ENCODE results near the gene FAM47B. TPM values are rescaled to one million over a fixed set of nuclear protein-coding genes. Genes with fewer than 3 reads are reported as not detected.

FAM47B gene
- total RNA-seq, 1 donor from 2014 or later, result not detected

DNA sequence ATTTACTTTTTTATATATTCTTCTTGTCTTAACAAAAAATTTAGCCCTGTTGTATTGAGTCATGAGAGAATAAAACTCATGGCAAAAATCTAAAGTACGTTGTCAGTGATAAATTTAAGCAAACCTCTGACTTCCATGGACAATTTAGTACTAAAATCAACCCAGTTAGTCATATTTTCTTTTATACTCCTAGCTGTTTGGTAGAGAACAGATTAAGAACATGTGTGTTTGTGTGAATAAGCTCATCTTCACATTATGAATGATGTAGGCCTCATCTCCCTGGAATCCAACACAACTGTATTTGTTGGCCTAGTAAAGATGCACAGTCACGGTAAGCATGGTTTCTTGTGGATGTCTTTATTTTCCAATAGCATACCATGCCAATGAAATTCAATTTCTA lies 40.8 kb upstream of the FAM47B start:
- Mint-ChIP-seq H3K4me3 (no peak overlapping the region), H3K27me3 (ENCODE audit: insufficient read depth, low read depth) (peaks cover 2% of the 10 kb centered on the region)
- H2AFZ ChIP-seq (replicated peaks), result no peak overlapping the region

GRCh38 chrX:34903316-34903715 lies 39.3 kb upstream of the FAM47B start:
- no peak overlapping the region for H2AFZ ChIP-seq (replicated peaks)
- H3K4me2 ChIP-seq, result no peak overlapping the region
- Mint-ChIP-seq H3K36me3 (no peaks in the 10 kb centered on the region), H3K9me3 (peaks cover 2% of the 10 kb centered on the region), H3K27me3 (ENCODE audit: insufficient read depth, low read depth) (peaks cover 2% of the 10 kb centered on the region), H3K4me3 (no peak overlapping the region), H3K4me1 (no peaks in the 10 kb centered on the region), H3K27ac (no peak overlapping the region)
- H3K4me1 ChIP-seq, result no peaks in the 10 kb centered on the region
- H3K4me3 ChIP-seq, result no peak overlapping the region
- no peaks in the 10 kb centered on the region for H3F3A ChIP-seq (ENCODE audit: low read depth)
- no peak overlapping the region for H3K27ac ChIP-seq
- no peaks in the 10 kb centered on the region for H3K9me3 ChIP-seq (ENCODE audit: low read depth)
- no peaks in the 10 kb centered on the region for H3K36me3 ChIP-seq
- no peak overlapping the region for H3K9ac ChIP-seq
- no peaks in the 10 kb centered on the region for H3K79me2 ChIP-seq (ENCODE audit: low read depth)
- no peaks in the 10 kb centered on the region for H4K20me1 ChIP-seq (ENCODE audit: low read depth)
- no peaks in the 10 kb centered on the region for H3K27me3 ChIP-seq
- no peak for DNase-seq (ENCODE audit: low spot score)
- TF ChIP-seq EZH2 (IDR thresholded peaks at IDR 0.05) (no peak), EZH2phosphoT487 (IDR thresholded peaks at IDR 0.05) (no peak)
- TF ChIP-seq, protein P1, sequence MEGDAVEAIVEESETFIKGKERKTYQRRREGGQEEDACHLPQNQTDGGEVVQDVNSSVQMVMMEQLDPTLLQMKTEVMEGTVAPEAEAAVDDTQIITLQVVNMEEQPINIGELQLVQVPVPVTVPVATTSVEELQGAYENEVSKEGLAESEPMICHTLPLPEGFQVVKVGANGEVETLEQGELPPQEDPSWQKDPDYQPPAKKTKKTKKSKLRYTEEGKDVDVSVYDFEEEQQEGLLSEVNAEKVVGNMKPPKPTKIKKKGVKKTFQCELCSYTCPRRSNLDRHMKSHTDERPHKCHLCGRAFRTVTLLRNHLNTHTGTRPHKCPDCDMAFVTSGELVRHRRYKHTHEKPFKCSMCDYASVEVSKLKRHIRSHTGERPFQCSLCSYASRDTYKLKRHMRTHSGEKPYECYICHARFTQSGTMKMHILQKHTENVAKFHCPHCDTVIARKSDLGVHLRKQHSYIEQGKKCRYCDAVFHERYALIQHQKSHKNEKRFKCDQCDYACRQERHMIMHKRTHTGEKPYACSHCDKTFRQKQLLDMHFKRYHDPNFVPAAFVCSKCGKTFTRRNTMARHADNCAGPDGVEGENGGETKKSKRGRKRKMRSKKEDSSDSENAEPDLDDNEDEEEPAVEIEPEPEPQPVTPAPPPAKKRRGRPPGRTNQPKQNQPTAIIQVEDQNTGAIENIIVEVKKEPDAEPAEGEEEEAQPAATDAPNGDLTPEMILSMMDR (IDR thresholded peaks at IDR 0.05), result no peak

More for the DNA sequence above, 40.8 kb upstream of the FAM47B start:
- DNase-seq (ENCODE audit: low spot score), result no peak
- H3K9ac ChIP-seq, result no peak overlapping the region
- H3K9me3 Mint-ChIP-seq, result peaks cover 2% of the 10 kb centered on the region
- no peak overlapping the region for H3K4me3 ChIP-seq
- no peak overlapping the region for H3K27ac Mint-ChIP-seq
- no peaks in the 10 kb centered on the region for H3K36me3 Mint-ChIP-seq
- H3K4me2 ChIP-seq, result no peak overlapping the region
- no peak for TF ChIP-seq EZH2phosphoT487 (IDR thresholded peaks at IDR 0.05)
- TF ChIP-seq EZH2 (IDR thresholded peaks at IDR 0.05), result no peak
- TF ChIP-seq, protein P1 (IDR thresholded peaks at IDR 0.05), result no peak
- H3K36me3 ChIP-seq, result no peaks in the 10 kb centered on the region
- H3K27ac ChIP-seq, result no peak overlapping the region
- H3K4me1 Mint-ChIP-seq, result no peaks in the 10 kb centered on the region
- H3K9me3 ChIP-seq (ENCODE audit: low read depth), result no peaks in the 10 kb centered on the region
- H3K27me3 ChIP-seq, result no peaks in the 10 kb centered on the region
- no peaks in the 10 kb centered on the region for H3K79me2 ChIP-seq (ENCODE audit: low read depth)
- H4K20me1 ChIP-seq (ENCODE audit: low read depth), result no peaks in the 10 kb centered on the region
- H3K4me1 ChIP-seq, result no peaks in the 10 kb centered on the region
- no peaks in the 10 kb centered on the region for H3F3A ChIP-seq (ENCODE audit: low read depth)

GRCh38 chrX:34909151-34909550 lies 33.4 kb upstream of the FAM47B start:
- no peaks in the 10 kb centered on the region for H3K9me3 ChIP-seq (ENCODE audit: low read depth)

More at GRCh38 chrX:34909151-34909550, 33.4 kb upstream of the FAM47B start:
- H2AFZ ChIP-seq (replicated peaks), result no peak overlapping the region
- H3K36me3 ChIP-seq, result no peaks in the 10 kb centered on the region
- H3K79me2 ChIP-seq (ENCODE audit: low read depth), result no peaks in the 10 kb centered on the region
- H3K4me3 ChIP-seq, result no peak overlapping the region
- Mint-ChIP-seq H3K9me3 (peaks cover 2% of the 10 kb centered on the region), H3K4me3 (no peak overlapping the region), H3K4me1 (no peaks in the 10 kb centered on the region), H3K27ac (no peak overlapping the region), H3K36me3 (no peaks in the 10 kb centered on the region), H3K27me3 (ENCODE audit: insufficient read depth, low read depth) (no peaks in the 10 kb centered on the region)
- H3K27ac ChIP-seq, result no peak overlapping the region
- H3K27me3 ChIP-seq, result no peaks in the 10 kb centered on the region
- H3K4me2 ChIP-seq, result no peak overlapping the region
- no peaks in the 10 kb centered on the region for H3K4me1 ChIP-seq
- no peaks in the 10 kb centered on the region for H3F3A ChIP-seq (ENCODE audit: low read depth)
- no peak for DNase-seq (ENCODE audit: low spot score)
- TF ChIP-seq, protein P1 (IDR thresholded peaks at IDR 0.05), result no peak
- TF ChIP-seq EZH2phosphoT487 (IDR thresholded peaks at IDR 0.05) (no peak), EZH2 (IDR thresholded peaks at IDR 0.05) (no peak)
- H3K9ac ChIP-seq, result no peak overlapping the region
- H4K20me1 ChIP-seq (ENCODE audit: low read depth), result no peaks in the 10 kb centered on the region
